ENCODE results near the gene POLD3.

Gene POLD3

GRCh38 chr11:74676596-74676995 lies 84.2 kb downstream of the POLD3 start:
- no peak for DNase-seq

- DNase-seq = no peak
Observed at GRCh38 chr11:74677131-74677530, 84.7 kb downstream of the POLD3 start.

- no peak for DNase-seq
Observed at GRCh38 chr11:74678041-74678440, 85.7 kb downstream of the POLD3 start.

GRCh38 chr11:74678591-74679512 lies 86.5 kb downstream of the POLD3 start:
- no peak for DNase-seq

GRCh38 chr11:74679513-74679865 lies 87.1 kb downstream of the POLD3 start:
- DNase-seq = no peak

- no peak for DNase-seq
Observed at GRCh38 chr11:74680035-74680671, 87.8 kb downstream of the POLD3 start.

- DNase-seq = no peak
Observed at GRCh38 chr11:74680703-74681531, 88.5 kb downstream of the POLD3 start.

GRCh38 chr11:74681686-74682651 lies 89.6 kb downstream of the POLD3 start:
- no peak for DNase-seq

- no peak for DNase-seq
Observed at GRCh38 chr11:74682731-74683278, 90.4 kb downstream of the POLD3 start.

GRCh38 chr11:74683279-74683871 lies 91.0 kb downstream of the POLD3 start:
- no peak for DNase-seq

- no peak for DNase-seq
Observed at GRCh38 chr11:74683941-74684481, 91.6 kb downstream of the POLD3 start.

- DNase-seq = no peak
Observed at GRCh38 chr11:74684661-74685060, 92.3 kb downstream of the POLD3 start.

GRCh38 chr11:74685338-74685737 lies 93.0 kb downstream of the POLD3 start:
- DNase-seq = no peak

- DNase-seq = no peak
Observed at GRCh38 chr11:74685905-74686304, 93.5 kb downstream of the POLD3 start.

GRCh38 chr11:74686792-74687191 lies 94.4 kb downstream of the POLD3 start:
- no peak for DNase-seq

GRCh38 chr11:74687237-74688023 lies 95.0 kb downstream of the POLD3 start:
- no peak for DNase-seq

GRCh38 chr11:74689666-74690065 lies 97.3 kb downstream of the POLD3 start:
- no peak for DNase-seq

- no peak for DNase-seq
Observed at GRCh38 chr11:74691755-74692154, 99.4 kb downstream of the POLD3 start.
